Measurements from ENCODE around the gene NR2F1.

DNA sequence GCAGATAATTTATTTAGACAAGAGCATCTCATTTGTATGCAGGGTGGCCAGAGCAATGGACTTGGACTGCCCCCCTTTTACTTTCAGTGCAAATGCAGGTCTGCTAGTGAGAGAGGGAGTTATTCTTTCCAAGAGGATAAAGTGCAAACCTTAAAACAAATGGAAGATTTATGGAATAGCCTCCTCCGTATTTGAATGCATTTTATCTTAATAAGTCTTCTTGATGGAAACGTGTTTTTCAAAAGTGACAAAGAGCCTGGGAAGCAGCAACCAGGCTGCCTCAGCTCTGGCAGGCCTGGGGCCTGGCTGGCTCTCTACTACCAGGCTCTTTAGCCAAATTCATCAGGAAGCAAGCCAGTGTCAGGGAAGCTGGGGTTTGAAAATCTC is 6.8 kb downstream of the NR2F1 start:
- TF ChIP-seq CTCF (IDR thresholded peaks at IDR 0.05) (no peak), POLR2A (IDR thresholded peaks at IDR 0.05) (no peak)

Data from esophagus squamous epithelium (tissue), 4 donors.